PFSK-1 (cell line): ENCODE data around the gene PROCA1.

Experiments
- FOXP2 ChIP-seq: optimal IDR thresholded peaks from 2 replicates; pipeline ENCODE3; 2011; ENCODE audit warnings: borderline replicate concordance, control low read depth, inconsistent platforms; ENCODE audit not compliant: insufficient read depth; ENCODE audit errors: extremely low read length, extremely low read depth
- POLR2AphosphoS5 ChIP-seq: IDR thresholded peaks from 2 replicates; pipeline ENCODE4 v1.6.1; 2012; ENCODE audit warnings: low read depth, mild to moderate bottlenecking, control low read depth, low read length, moderate library complexity
- REST ChIP-seq, 2 experiments: IDR thresholded peaks; 2 replicates each; pipeline versions ENCODE4 v1.6.1 to v1.8.0; 2011 to 2012; ENCODE audit warnings: low read depth in 2 of 2, low read length in 2 of 2, control low read depth in 1 of 2, inconsistent platforms in 1 of 2, mild to moderate bottlenecking in 1 of 2, moderate library complexity in 1 of 2; ENCODE audit not compliant: insufficient read depth in 1 of 2
- SIN3A ChIP-seq: IDR thresholded peaks from 2 replicates; pipeline ENCODE4 v1.6.1; 2012; ENCODE audit warnings: mild to moderate bottlenecking, low read length, moderate library complexity, borderline replicate concordance; ENCODE audit not compliant: insufficient read depth
- TAF1 ChIP-seq: IDR thresholded peaks from 2 replicates; pipeline ENCODE4 v1.6.1; 2012; ENCODE audit warnings: low read length, control low read depth, borderline replicate concordance; ENCODE audit not compliant: insufficient read depth

- TF ChIP-seq SIN3A, result no peak
- no peak for TF ChIP-seq REST (IDR thresholded peaks at IDR 0.05; ENCODE audit: insufficient read depth in 1 of 2, low read depth in 2 of 2, low read length in 2 of 2)
- no peak for TF ChIP-seq POLR2AphosphoS5
- TF ChIP-seq TAF1, result no peak
- no peak for TF ChIP-seq FOXP2
These were observed 21.7 kb upstream of the PROCA1 start for GRCh38 chr17:28733346-28733745.
